Stimulated activated CD4-positive, alpha-beta T cell treated with anti-CD3 and anti-CD28 coated beads, Interleukin-12 subunit alpha, Interleukin-12 subunit beta, amount 100 ng/mL, for 24 hours (primary cell): ENCODE measurements around the gene NEK8.

Source experiments
- DNase-seq, 2 experiments: peaks; one replicate each; pipeline ENCODE4 v3.0.0-alpha.2; 2020; ENCODE audit warnings: low read depth in 2 of 2

The NEK8 gene

DNA sequence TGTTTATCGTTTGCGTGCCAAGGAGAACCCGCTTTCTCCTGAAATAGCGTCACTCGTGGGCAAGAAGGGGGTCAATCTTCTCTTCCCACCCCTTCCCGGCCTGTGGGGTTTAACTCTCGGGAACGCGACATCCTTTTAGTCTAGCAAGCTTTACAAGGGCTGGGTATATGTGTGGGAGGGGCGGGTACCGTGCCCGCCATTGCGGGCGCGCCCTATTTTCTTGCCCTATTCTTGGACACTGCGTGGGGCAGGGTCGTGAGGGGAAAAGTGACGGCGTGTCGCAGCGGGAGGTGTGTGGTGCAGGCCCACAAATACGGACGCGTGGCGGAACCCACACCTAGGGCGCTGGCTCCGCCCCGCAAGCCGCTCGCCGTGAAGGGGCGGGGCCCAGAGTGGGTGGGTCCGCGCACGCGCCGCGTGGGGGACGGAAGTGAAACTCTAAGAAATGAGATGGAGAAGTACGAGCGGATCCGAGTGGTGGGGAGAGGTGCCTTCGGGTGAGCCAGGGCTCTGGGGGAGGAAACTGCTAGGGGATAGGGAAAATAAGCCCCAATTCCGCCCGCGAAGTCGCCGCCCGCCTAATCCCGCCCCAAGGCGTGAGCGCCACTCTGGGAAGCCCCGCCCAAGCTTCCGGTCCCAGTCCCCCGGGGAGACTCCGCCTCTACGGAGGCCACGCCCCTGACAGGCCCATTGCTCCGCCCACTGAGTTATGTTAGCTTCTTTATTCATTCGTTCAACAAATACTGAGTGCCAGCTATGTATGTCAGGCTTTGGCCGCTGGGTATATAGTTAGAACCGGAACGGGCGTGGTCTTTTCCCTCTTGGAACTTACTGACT is at the start of gene NEK8:
TSS of gene NEK8 (plus strand) at position 425 of the 837 bp plus-strand sequence. CDS start at position 451, 26 bp downstream.
- DNase-seq = peak; percentile 92 to 99

DNA sequence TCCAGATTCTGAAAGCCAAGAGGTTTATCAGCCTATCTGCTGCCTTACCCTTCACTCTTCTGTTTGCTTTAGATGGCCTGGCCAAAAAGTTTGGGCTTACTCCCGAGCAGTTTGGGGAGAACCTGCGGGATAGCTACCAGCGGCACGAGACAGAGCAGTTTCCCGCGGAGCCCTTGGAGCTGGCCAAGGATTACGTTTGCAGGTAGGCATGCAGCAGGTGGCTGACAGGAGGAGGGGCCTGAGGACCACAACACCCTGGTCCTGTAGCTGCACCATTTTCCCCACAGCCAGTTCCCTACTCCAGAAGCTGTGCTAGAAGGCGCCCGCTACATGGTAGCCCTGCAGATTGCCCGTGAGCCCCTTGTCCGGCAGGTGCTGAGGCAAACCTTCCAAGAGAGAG is 45.9 kb upstream of the NEK8 start:
- DNase-seq = no peak

GRCh38 chr17:28684963-28685362 is 43.6 kb upstream of the NEK8 start:
- no peak for DNase-seq

GRCh38 chr17:28685366-28685765 is 43.2 kb upstream of the NEK8 start:
- DNase-seq = no peak

- no peak for DNase-seq
Observed at GRCh38 chr17:28686296-28686695, 42.3 kb upstream of the NEK8 start.

- no peak for DNase-seq
Observed at GRCh38 chr17:28688481-28688880, 40.1 kb upstream of the NEK8 start.

- no peak for DNase-seq
Observed at GRCh38 chr17:28689011-28689410, 39.6 kb upstream of the NEK8 start.

- no peak for DNase-seq
Observed at GRCh38 chr17:28693869-28694268, 34.7 kb upstream of the NEK8 start.

- no peak for DNase-seq
Observed at GRCh38 chr17:28698253-28698941, 30.2 kb upstream of the NEK8 start.

DNA sequence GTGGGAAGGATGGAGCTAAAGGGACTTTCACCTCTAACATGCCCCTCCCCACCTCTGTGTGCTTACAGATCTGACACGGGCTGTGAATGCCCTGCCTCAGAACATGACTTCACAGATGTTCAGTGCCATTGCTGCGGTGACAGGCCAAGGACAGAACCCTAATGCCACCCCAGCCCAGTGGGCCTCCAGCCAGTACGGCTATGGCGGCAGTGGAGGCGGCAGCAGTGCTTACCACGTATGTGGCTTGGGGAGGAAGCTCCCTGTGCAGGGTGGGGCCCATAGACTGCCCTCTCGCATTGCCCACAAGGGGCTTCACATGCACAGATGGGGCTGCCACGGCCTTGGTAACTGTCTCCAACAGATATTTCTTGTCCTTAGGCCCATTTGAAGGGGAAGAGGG is 28.3 kb upstream of the NEK8 start:
- no peak for DNase-seq

GRCh38 chr17:28700830-28701492 is 27.6 kb upstream of the NEK8 start:
- no peak for DNase-seq

GRCh38 chr17:28702026-28702751 is 26.4 kb upstream of the NEK8 start:
- no peak for DNase-seq

- DNase-seq = no peak
Observed at GRCh38 chr17:28702752-28703150, 25.8 kb upstream of the NEK8 start.

- DNase-seq = no peak
Observed at GRCh38 chr17:28703552-28704218, 24.9 kb upstream of the NEK8 start.

DNA sequence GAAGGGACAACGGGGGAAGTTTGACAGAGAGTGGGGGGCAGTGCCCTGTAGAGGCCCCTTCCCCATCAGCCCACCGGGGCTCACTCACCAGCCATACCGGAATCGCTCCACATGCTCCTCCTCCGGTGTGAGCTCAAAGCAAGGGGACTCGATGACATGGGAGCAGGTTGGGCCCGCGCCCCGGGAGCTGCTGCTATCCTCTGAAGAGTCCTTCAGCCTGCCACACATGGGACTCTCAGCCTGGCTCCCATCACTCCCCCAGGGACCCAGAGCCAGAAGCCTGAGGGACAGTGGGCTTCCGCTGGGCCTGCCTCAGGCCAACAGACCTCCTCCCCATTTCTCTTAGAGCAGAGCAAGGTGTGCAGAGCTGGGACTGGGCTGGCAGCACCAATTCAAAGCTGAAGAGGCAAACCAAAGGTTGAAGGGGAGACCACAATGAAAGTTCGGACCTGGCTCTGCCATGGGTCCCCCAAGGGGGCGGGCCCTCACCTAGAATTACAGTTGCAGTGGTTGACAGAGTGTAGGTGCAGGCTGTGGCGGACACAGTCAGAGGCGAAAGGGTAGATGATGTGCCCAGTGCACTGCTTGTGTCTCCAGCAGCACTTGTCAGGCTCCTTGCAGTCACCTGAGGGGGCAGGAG is 24.2 kb upstream of the NEK8 start:
- DNase-seq = no peak

DNA sequence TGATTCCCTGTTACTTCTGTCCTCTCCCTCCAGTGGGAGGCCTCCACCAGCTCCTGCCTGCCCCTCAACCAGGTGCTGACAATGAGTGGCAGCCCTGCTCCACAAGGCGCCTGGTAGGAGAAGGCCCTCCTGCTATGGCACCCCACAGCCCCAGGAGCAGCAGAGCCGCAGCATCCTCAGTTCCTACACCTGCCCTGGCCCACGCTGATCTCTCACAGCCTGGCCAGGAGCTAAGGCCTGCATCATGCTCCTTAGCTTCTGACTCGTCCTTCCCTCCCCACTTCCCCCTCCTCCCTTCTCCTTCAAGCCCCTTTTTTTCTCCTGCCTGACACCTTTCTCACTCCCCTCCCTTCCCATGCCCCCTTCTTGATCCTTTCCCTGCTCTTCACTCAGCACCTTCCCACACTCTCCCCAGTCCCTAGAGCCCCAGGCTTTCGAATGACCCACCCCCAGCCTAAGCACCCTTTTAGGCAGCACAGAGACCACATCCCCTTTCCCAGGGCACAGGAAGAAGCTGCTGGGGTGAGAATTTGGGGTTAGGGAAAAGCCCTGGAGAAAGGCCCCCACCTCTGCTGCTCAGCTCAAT is 23.4 kb upstream of the NEK8 start:
- DNase-seq = no peak

GRCh38 chr17:28705728-28706334 is 22.8 kb upstream of the NEK8 start:
- DNase-seq = no peak

DNA sequence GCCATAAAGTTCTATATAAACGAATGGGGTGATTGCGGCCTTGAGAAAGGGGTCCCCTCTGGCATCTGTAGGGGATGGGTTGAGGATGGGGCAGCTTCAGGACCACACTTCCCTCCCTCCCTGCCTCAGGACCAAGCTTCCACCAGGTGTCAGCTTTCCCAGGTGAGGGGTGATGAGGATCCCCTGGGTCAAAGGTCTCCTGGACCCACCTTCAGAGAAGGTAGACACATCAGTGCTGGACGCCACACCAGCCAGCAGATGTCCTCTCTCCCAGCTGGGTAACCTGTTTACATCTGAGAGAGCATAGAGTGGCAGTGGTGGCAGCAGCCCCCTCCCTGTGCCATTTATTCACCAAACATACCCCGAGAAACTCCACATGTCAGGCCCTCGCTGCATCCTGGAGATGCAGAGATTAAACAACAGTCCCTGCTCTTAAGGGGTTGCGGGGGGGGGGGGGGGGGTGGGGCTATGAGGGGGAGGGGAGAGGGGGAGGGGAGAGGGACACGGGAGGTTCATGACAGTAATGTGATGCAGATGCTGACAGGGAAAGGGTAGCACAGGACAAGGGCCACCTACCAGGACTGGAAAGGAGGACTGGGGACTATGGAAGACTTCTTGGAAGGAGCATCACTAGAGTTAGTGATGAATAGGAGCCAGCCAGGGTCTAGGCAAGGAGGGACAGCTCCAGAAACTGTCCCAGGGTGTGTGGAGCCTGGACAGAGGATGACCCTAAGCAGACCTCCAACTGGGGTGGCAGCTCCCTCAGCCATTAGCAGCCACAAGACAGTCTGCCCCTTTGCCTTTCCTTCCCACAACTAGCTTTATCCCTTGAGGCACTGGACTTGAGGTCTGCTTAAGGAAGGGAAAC is 21.9 kb upstream of the NEK8 start:
- DNase-seq = no peak

DNA sequence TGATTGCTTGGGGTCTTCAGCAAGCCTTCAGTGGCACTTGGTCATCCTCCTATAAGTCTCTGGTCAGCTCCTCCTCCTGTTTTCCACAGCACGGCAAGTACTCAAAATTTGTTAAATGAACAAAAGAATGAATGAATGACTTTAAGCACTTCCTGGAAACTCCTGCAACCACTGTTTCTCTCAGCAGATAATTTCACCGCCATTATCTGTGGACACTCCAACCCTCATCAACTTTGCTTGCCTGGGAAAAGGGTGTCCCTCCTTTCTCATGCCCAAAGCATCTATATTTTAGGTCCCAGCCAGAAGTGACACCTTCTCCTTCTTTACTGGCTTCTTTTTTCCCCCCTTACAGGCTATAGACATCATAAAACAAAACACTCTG is 21.3 kb upstream of the NEK8 start:
- no peak for DNase-seq
